Mesenchymal stem cell (in vitro differentiated cells and primary cell): ENCODE data around the gene AHDC1. TPM values are rescaled to one million over a fixed set of nuclear protein-coding genes. Genes with fewer than 3 reads are reported as not detected.

Experiments used
- DNase-seq: peaks from one replicate; pipeline ENCODE4 v3.0.0-alpha.2; 2013
- H2AFZ ChIP-seq: one replicate; pipeline ENCODE4 v1.6.1; 2013; ENCODE audit warnings: low read depth, mild to moderate bottlenecking, control low read depth, inconsistent platforms, low read length, moderate library complexity
- H2AK5ac ChIP-seq: 2 replicates; pipeline ENCODE4 v1.6.1; 2013; ENCODE audit warnings: low read length, moderate library complexity, mild to moderate bottlenecking, inconsistent platforms; ENCODE audit not compliant: severe bottlenecking
- H2BK120ac ChIP-seq: one replicate; pipeline ENCODE4 v1.6.1; 2013; ENCODE audit warnings: low read depth, mild to moderate bottlenecking, inconsistent platforms, low read length, moderate library complexity
- H2BK12ac ChIP-seq, 2 experiments: one replicate each; pipeline ENCODE4 v1.6.1; 2013; ENCODE audit warnings: inconsistent platforms in 2 of 2, low read length in 2 of 2, mild to moderate bottlenecking in 2 of 2, moderate library complexity in 2 of 2, control low read depth in 1 of 2
- H2BK15ac ChIP-seq: one replicate; pipeline ENCODE4 v1.6.1; 2013; ENCODE audit warnings: mild to moderate bottlenecking, low read depth, inconsistent platforms; ENCODE audit not compliant: poor library complexity, severe bottlenecking
- H2BK5ac ChIP-seq: 2 replicates; pipeline ENCODE4 v1.6.1; 2013; ENCODE audit warnings: low read depth, mild to moderate bottlenecking, low read length, control low read depth, inconsistent platforms; ENCODE audit not compliant: poor library complexity, severe bottlenecking
- H3K14ac ChIP-seq, 2 experiments: one replicate each; pipeline ENCODE4 v1.6.1; 2013; ENCODE audit warnings: inconsistent platforms in 2 of 2, low read length in 2 of 2, control low read depth in 1 of 2, mild to moderate bottlenecking in 1 of 2, moderate library complexity in 1 of 2
- H3K18ac ChIP-seq, 2 experiments: one replicate each; pipeline ENCODE4 v1.6.1; 2013; ENCODE audit warnings: inconsistent platforms in 2 of 2, low read length in 2 of 2, control low read depth in 1 of 2, low read depth in 1 of 2, mild to moderate bottlenecking in 1 of 2
- H3K23ac ChIP-seq, 2 experiments: one replicate each; pipeline ENCODE4 v1.6.1; 2013; ENCODE audit warnings: inconsistent platforms in 2 of 2, low read length in 2 of 2, mild to moderate bottlenecking in 2 of 2, moderate library complexity in 2 of 2, control low read depth in 1 of 2
- H3K27ac ChIP-seq: 2 replicates; pipeline ENCODE4 v1.5.1; 2013; ENCODE audit warnings: mild to moderate bottlenecking, moderate library complexity, low read length, control low read depth, inconsistent platforms; ENCODE audit not compliant: poor library complexity, severe bottlenecking
- H3K27me3 ChIP-seq, 2 experiments: 2 replicates each; pipeline versions ENCODE4 v1.6.1 to v1.7.0; 2013; ENCODE audit warnings: low read length in 2 of 2, mild to moderate bottlenecking in 2 of 2, moderate library complexity in 2 of 2, control low read depth in 1 of 2, inconsistent platforms in 1 of 2; ENCODE audit not compliant: control insufficient read depth in 1 of 2, insufficient read depth in 1 of 2
- H3K36me3 ChIP-seq, 2 experiments: 2 replicates each; pipeline versions ENCODE4 v1.6.1 to v1.7.0; 2013; ENCODE audit warnings: low read length in 2 of 2, control low read depth in 1 of 2, inconsistent platforms in 1 of 2, low read depth in 1 of 2, mild to moderate bottlenecking in 1 of 2; ENCODE audit not compliant: insufficient read depth in 2 of 2, control insufficient read depth in 1 of 2
- H3K4ac ChIP-seq, 2 experiments: one replicate each; pipeline ENCODE4 v1.6.1; 2013; ENCODE audit warnings: inconsistent platforms in 2 of 2, low read length in 2 of 2, mild to moderate bottlenecking in 2 of 2, moderate library complexity in 2 of 2, control low read depth in 1 of 2, low read depth in 1 of 2
- H3K4me1 ChIP-seq: 2 replicates; pipeline ENCODE4 v1.6.1; 2013; ENCODE audit warnings: low read depth, low read length, control low read depth; ENCODE audit not compliant: control insufficient read depth, insufficient read depth
- H3K4me2 ChIP-seq: 2 replicates; pipeline ENCODE4 v1.6.1; 2013; ENCODE audit warnings: low read length, mild to moderate bottlenecking, inconsistent platforms; ENCODE audit not compliant: poor library complexity, severe bottlenecking
- H3K4me3 ChIP-seq, 2 experiments: 2 replicates each; pipeline versions ENCODE4 v1.5.1 to v1.7.0; 2013; ENCODE audit warnings: low read length in 2 of 2, mild to moderate bottlenecking in 2 of 2, control low read depth in 1 of 2, low read depth in 1 of 2; ENCODE audit not compliant: insufficient read depth in 1 of 2
- H3K79me1 ChIP-seq: replicated peaks from 2 replicates; pipeline ENCODE4 v1.6.1; 2013; ENCODE audit warnings: mild to moderate bottlenecking, control low read depth, low read length, inconsistent platforms; ENCODE audit not compliant: poor library complexity, severe bottlenecking
- H3K9ac ChIP-seq: 2 replicates; pipeline ENCODE4 v1.7.0; 2013; ENCODE audit warnings: mild to moderate bottlenecking, low read length, moderate library complexity
- H3K9me3 ChIP-seq: 2 replicates; pipeline ENCODE4 v1.7.0; 2013; ENCODE audit warnings: mild to moderate bottlenecking, low read length; ENCODE audit not compliant: control insufficient read depth
- H4K8ac ChIP-seq: one replicate; pipeline ENCODE4 v1.6.1; 2013; ENCODE audit warnings: inconsistent platforms, mild to moderate bottlenecking, low read length, moderate library complexity
- H4K91ac ChIP-seq: one replicate; pipeline ENCODE4 v1.6.1; 2013; ENCODE audit warnings: mild to moderate bottlenecking, low read length, inconsistent platforms
- WGBS: methylation state at CpG from one replicate; pipeline ENCODE4 v1.1.7; 2013; ENCODE audit warnings: mixed read lengths; 5-methylcytosine and 5-hydroxymethylcytosine counted together
- polyA plus RNA-seq, 2 experiments: library from polyadenylated mRNA; stranded (reverse); fragments of 200-250 nt; gene quantifications; one replicate each; pipeline ENCODE4 v1.2.3, GENCODE V29; 2013

The AHDC1 gene, protein sequence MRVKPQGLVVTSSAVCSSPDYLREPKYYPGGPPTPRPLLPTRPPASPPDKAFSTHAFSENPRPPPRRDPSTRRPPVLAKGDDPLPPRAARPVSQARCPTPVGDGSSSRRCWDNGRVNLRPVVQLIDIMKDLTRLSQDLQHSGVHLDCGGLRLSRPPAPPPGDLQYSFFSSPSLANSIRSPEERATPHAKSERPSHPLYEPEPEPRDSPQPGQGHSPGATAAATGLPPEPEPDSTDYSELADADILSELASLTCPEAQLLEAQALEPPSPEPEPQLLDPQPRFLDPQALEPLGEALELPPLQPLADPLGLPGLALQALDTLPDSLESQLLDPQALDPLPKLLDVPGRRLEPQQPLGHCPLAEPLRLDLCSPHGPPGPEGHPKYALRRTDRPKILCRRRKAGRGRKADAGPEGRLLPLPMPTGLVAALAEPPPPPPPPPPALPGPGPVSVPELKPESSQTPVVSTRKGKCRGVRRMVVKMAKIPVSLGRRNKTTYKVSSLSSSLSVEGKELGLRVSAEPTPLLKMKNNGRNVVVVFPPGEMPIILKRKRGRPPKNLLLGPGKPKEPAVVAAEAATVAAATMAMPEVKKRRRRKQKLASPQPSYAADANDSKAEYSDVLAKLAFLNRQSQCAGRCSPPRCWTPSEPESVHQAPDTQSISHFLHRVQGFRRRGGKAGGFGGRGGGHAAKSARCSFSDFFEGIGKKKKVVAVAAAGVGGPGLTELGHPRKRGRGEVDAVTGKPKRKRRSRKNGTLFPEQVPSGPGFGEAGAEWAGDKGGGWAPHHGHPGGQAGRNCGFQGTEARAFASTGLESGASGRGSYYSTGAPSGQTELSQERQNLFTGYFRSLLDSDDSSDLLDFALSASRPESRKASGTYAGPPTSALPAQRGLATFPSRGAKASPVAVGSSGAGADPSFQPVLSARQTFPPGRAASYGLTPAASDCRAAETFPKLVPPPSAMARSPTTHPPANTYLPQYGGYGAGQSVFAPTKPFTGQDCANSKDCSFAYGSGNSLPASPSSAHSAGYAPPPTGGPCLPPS (N-terminal part only)
- 27.0 TPM for polyA plus RNA-seq (2013, experiment 1 of 2)
- 24.1 TPM for polyA plus RNA-seq (2013, experiment 2 of 2)

DNA sequence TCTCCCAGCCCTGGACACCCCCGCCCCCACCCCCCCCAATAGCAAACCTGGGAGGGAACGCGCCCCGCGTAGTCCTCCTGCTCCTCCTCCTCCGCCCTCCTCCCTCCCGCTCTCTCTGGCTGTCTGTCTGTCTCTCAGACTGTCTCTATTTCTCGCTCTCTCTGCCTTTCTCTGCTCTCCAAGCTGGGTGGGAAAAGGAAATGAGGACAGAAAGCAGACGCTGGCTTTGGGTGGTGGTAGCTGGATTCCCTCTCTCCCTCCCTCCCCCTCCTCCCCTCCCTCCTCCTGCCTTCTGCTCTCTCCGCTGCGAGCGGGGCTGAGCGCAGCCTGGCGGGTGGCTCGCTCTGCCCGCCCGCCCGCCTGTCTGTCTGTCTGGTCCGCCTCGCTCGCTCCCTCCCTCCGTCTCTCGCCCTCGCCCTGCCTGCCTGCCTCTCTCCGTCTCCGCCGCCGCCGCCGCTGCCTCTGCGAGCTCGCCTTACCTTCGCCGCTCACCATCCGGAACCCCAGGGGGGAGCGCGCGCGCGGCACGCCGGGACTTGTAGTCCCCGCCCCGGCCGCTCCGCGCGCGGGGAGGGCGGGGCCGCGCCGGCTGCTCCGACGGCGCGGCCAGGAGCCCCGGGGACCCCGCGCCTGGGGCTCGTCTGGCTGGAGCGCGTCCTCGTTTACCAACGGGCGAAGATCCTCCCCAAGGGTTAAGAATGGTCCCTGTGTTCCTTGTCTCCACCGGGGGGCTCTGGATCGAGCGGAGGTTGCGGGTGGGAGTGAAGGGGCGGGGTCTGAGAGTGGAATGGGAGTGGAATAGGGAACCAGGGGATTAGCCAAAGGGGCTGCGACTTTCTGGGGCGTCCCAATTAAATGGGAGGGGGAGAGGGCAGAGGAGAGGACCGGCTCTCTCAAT, at the start of gene AHDC1:
Gene AHDC1, minus strand, starts transcription at position 464 of the 898 bp plus-strand sequence. CDS start 52,029 bp downstream, outside the sequence.
- WGBS: under 1% methylated on average over 56 of the region's 74 CpGs
- Histone ChIP-seq H2AK5ac (no peak within 1 kb of the TSS), H3K18ac (peak within 1 kb of the TSS; percentile 91 to 99), H4K91ac (peak within 1 kb of the TSS; percentile 82), H2BK15ac (peak within 1 kb of the TSS; percentile 95), H3K23ac (peak within 1 kb of the TSS; percentile 51 to 94), H3K79me1 (no peaks in the 10 kb centered on the region), H3K4me1 (peaks cover 48% of the 10 kb centered on the region), H3K9me3 (no peaks in the 10 kb centered on the region), H3K9ac (peak within 1 kb of the TSS; percentile 87), H2BK5ac (peak within 1 kb of the TSS; percentile 92), H3K27me3 (no peaks in the 10 kb centered on the region), H3K4ac (peak within 1 kb of the TSS; percentile 79 to 97), H4K8ac (peak within 1 kb of the TSS; percentile 81), H3K4me3 (peak within 1 kb of the TSS; percentile 81 to 87), H3K27ac (peak within 1 kb of the TSS; percentile 84), H2AFZ (peak within 1 kb of the TSS; percentile 0), H2BK12ac (peak within 1 kb of the TSS; percentile 14 to 82), H2BK120ac (peak within 1 kb of the TSS; percentile 88), H3K4me2 (peak within 1 kb of the TSS; percentile 64), H3K14ac (peak within 1 kb of the TSS; percentile 18 to 99), H3K36me3 (no peaks in the 10 kb centered on the region)
- DNase-seq: peak; percentile 92

- H3K27ac ChIP-seq: no peak overlapping the region
- H2BK120ac ChIP-seq: no peak overlapping the region
- H4K8ac ChIP-seq: no peak overlapping the region
- no peaks in the 10 kb centered on the region for H3K36me3 ChIP-seq
- H3K4me3 ChIP-seq: no peak overlapping the region
- no peak for DNase-seq
- no peak overlapping the region for H2AK5ac ChIP-seq
- H3K79me1 ChIP-seq: no peaks in the 10 kb centered on the region
- no peak overlapping the region for H2BK12ac ChIP-seq
- H2BK15ac ChIP-seq: no peak overlapping the region
- H3K9me3 ChIP-seq: no peaks in the 10 kb centered on the region
- H2BK5ac ChIP-seq: no peak overlapping the region
- H3K23ac ChIP-seq: no peak overlapping the region
- peaks cover 5% of the 10 kb centered on the region for H3K4me1 ChIP-seq
- no peak overlapping the region for H3K4me2 ChIP-seq
- H3K14ac ChIP-seq: no peak overlapping the region
- H3K27me3 ChIP-seq: no peaks in the 10 kb centered on the region
- no peak overlapping the region for H2AFZ ChIP-seq
- no peak overlapping the region for H4K91ac ChIP-seq
- no peak overlapping the region for H3K18ac ChIP-seq
- H3K9ac ChIP-seq: peak overlapping the region; percentile 37
- WGBS: 100% methylated on average over 2 of the region's 5 CpGs
- H3K4ac ChIP-seq: no peak overlapping the region
These were observed 48.3 kb upstream of the AHDC1 start for GRCh38 chr1:27652111-27652864.

DNA sequence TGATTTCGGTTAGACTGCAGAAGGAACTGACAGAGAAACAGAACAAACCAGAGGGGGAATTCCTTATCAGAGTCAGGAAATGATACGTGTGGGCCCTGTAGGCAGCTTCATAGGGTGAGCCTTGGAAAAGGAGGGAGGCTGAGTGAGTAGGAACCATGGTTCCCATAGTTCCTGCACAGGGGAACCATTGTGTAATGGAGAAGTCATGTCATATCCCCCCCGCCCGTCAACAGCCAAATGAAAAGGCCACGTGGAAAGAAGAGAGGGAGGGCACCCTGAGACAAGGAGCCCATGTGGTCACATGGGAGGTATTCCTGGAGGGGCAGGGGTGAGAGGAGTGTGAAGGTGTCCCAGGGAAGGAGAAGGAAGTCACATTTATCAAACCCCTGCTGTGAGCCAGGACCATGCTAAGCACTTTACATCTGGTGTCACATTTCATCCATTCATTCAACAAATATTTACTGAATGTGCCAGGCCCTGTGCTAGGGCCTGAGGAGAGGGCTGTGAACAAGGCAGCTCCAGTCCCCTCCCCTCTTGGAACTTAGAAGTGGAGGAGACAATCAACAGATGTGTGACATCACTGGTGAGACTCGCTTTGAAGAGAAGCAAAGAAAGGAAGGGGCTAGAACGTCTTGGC, 46.7 kb upstream of the AHDC1 start:
- H3K36me3 ChIP-seq: no peaks in the 10 kb centered on the region
- H2AFZ ChIP-seq: no peak overlapping the region
- WGBS: 35% methylated on average over 7 of the region's 7 CpGs
- H3K27me3 ChIP-seq: peaks cover 0 to 9% of the 10 kb centered on the region in 2 experiments
- no peak overlapping the region for H2AK5ac ChIP-seq
- H3K79me1 ChIP-seq: no peaks in the 10 kb centered on the region
- H3K18ac ChIP-seq: peak overlapping the region in 1 of 2 experiments; percentile 8
- no peak overlapping the region for H3K27ac ChIP-seq
- H2BK120ac ChIP-seq: no peak overlapping the region
- H3K4ac ChIP-seq: peak overlapping the region in 1 of 2 experiments; percentile 9
- no peaks in the 10 kb centered on the region for H3K9me3 ChIP-seq
- H2BK5ac ChIP-seq: no peak overlapping the region
- no peak overlapping the region for H2BK12ac ChIP-seq
- H3K4me1 ChIP-seq: peaks cover 5% of the 10 kb centered on the region
- H3K9ac ChIP-seq: peak overlapping the region; percentile 25
- H3K4me3 ChIP-seq: no peak overlapping the region
- H2BK15ac ChIP-seq: no peak overlapping the region
- H3K4me2 ChIP-seq: no peak overlapping the region
- H4K8ac ChIP-seq: peak overlapping the region; percentile 5
- peak overlapping the region; percentile 18 for H4K91ac ChIP-seq
- DNase-seq: peak; percentile 68
- no peak overlapping the region for H3K23ac ChIP-seq
- H3K14ac ChIP-seq: no peak overlapping the region
